DOHH2 (cell line): Measurements from ENCODE around the gene CRYBG3.
A peak's percentile ranks its signal among the peaks of the same experiment; 100 is the strongest.

ENCODE experiments used
- H3F3A ChIP-seq: fragments of 200-600 bp; sonication (generic), shearing (Covaris generic); 2 replicates; pipeline ENCODE4 v1.6.0; 2016; ENCODE audit warnings: antibody characterized with exemption, mild to moderate bottlenecking; ENCODE audit not compliant: control insufficient read depth, insufficient read depth
- H3K27ac ChIP-seq: fragments of 200-600 bp; sonication (generic); 2 replicates; pipeline ENCODE4 v1.5.1; 2014; ENCODE audit warnings: low read depth, mild to moderate bottlenecking, low read length, moderate library complexity
- H3K27me3 ChIP-seq: fragments of 200-600 bp; sonication (generic); 2 replicates; pipeline ENCODE4 v1.6.1; 2014; ENCODE audit warnings: mild to moderate bottlenecking, low read length, mixed read lengths; ENCODE audit not compliant: control insufficient read depth
- H3K36me3 ChIP-seq: fragments of 200-600 bp; sonication (generic); 2 replicates; pipeline ENCODE4 v1.6.1; 2014; ENCODE audit warnings: mild to moderate bottlenecking, low read length, moderate library complexity, mixed read lengths; ENCODE audit not compliant: control insufficient read depth
- H3K4me1 ChIP-seq: fragments of 200-600 bp; sonication (generic); 2 replicates; pipeline ENCODE4 v1.6.1; 2014; ENCODE audit warnings: mild to moderate bottlenecking, low read length, mixed read lengths; ENCODE audit not compliant: control insufficient read depth
- H3K4me2 ChIP-seq: fragments of 200-600 bp; sonication (generic); 2 replicates; pipeline ENCODE4 v1.6.0; 2014; ENCODE audit warnings: mild to moderate bottlenecking, low read length, moderate library complexity
- H3K4me3 ChIP-seq: fragments of 200-600 bp; sonication (generic); 2 replicates; pipeline ENCODE4 v1.5.1; 2014; ENCODE audit warnings: mild to moderate bottlenecking, low read length, mixed read lengths
- H3K79me2 ChIP-seq: fragments of 200-600 bp; sonication (generic); 2 replicates; pipeline ENCODE4 v1.6.1; 2014; ENCODE audit warnings: mild to moderate bottlenecking, low read length, mixed read lengths; ENCODE audit not compliant: control insufficient read depth
- H3K9me2 ChIP-seq: fragments of 200-600 bp; sonication (generic); replicated peaks from 2 replicates; pipeline ENCODE4 v1.6.1; 2014; ENCODE audit warnings: mild to moderate bottlenecking, low read length, mixed read lengths; ENCODE audit not compliant: control insufficient read depth
- H3K9me3 ChIP-seq: fragments of 200-600 bp; sonication (generic); 2 replicates; pipeline ENCODE4 v1.6.1; 2014; ENCODE audit warnings: antibody characterized with exemption, low read length, mixed read lengths; ENCODE audit not compliant: control insufficient read depth, insufficient read depth
- H4K20me1 ChIP-seq: fragments of 200-600 bp; sonication (generic); 2 replicates; pipeline ENCODE4 v1.6.0; 2014; ENCODE audit warnings: low read depth, mild to moderate bottlenecking, antibody characterized with exemption, low read length, moderate library complexity; ENCODE audit not compliant: control insufficient read depth, insufficient read depth
- EZH2phosphoT487 ChIP-seq: fragments of 200-600 bp; sonication (generic); IDR thresholded peaks from 2 replicates; pipeline ENCODE4 v1.6.1; 2017; ENCODE audit warnings: borderline replicate concordance, mild to moderate bottlenecking, antibody characterized with exemption, low read length, moderate library complexity, mixed read lengths
- TF ChIP-seq, protein P1 (sequence below): fragments of 200-600 bp; sonication (generic); IDR thresholded peaks from one replicate; pipeline ENCODE4 v1.5.1; 2014; ENCODE audit warnings: antibody characterized with exemption, mild to moderate bottlenecking, low read depth, low read length; ENCODE audit not compliant: poor library complexity, severe bottlenecking

CRYBG3 gene

DNA sequence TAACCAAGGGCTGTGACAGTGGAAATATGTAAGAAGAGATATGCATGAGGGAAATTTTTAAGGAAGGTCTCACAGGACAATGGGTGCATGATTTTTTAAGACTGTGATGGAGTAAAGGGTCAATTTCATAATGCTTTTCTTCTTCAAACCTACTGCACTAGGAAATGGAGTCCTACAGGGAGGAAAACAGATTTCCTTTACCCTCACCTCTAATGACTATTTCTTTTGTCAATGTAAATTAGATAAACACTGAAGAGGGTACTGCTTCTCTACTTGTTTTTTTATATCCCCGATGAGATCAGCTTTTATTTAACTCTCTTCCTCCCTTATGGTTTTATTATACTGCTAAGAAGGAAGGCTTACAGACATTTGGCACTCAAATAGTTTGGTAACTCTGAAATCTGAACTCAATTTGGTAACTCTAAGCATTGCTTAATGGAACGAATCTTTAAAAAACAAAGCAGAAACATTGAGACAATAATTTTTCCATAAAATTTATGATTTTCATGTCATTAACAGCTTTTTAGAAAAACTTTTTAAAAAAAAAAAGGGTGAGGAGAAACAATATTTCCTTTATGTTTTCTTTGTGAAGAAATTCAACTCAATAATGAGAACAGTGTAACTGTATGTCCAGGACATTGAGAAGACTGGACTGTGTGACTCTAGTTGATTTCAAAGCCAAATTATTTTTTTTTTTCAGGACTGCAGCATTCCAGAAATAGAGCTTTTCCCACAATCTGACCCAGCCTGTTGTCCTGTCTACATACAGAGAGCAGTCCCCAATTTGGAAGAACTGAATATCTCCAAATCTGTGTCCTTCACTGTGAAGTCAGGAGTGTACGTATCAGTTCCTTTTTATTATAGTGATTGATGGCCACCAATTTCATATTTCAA lies 64.4 kb downstream of the CRYBG3 start:
- H4K20me1 ChIP-seq, result no peaks in the 10 kb centered on the region
- no peak overlapping the region for H3K27ac ChIP-seq
- H3K4me1 ChIP-seq, result no peaks in the 10 kb centered on the region
- no peak overlapping the region for H3K4me2 ChIP-seq
- no peak for TF ChIP-seq EZH2phosphoT487
- H3K9me3 ChIP-seq, result no peaks in the 10 kb centered on the region
- H3K9me2 ChIP-seq, result no peaks in the 10 kb centered on the region
- H3K36me3 ChIP-seq, result no peaks in the 10 kb centered on the region
- no peaks in the 10 kb centered on the region for H3K79me2 ChIP-seq
- H3K27me3 ChIP-seq, result no peaks in the 10 kb centered on the region
- H3F3A ChIP-seq, result no peaks in the 10 kb centered on the region
- no peak overlapping the region for H3K4me3 ChIP-seq

DNA sequence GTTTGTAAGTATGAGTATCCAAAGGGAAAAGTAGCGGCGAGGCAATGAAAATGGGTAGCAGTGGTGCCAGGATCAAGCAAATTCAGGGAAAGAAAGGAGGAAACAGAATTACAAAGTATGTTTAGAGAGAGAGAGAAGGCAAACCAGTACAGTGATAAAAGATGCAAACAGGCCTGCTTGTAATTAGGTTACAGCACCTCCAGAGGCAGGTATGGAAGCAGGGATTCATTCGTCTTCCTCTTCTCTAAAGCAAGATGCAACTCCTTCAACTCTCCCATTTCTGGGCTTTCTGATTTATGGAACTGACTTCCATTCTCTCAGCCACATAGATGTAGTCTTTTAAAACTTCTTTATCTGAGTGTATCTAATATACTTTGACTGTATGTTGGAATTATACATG lies 68.0 kb downstream of the CRYBG3 start:
- H3K36me3 ChIP-seq, result no peaks in the 10 kb centered on the region
- H3K9me2 ChIP-seq, result no peaks in the 10 kb centered on the region
- H4K20me1 ChIP-seq, result no peaks in the 10 kb centered on the region
- H3K9me3 ChIP-seq, result no peaks in the 10 kb centered on the region
- no peaks in the 10 kb centered on the region for H3K27me3 ChIP-seq
- no peaks in the 10 kb centered on the region; the same call in 1 of the 2 replicates for H3K4me1 ChIP-seq
- H3K27ac ChIP-seq, result no peak overlapping the region
- no peak overlapping the region for H3K4me2 ChIP-seq
- TF ChIP-seq EZH2phosphoT487, result no peak
- TF ChIP-seq, protein P1, sequence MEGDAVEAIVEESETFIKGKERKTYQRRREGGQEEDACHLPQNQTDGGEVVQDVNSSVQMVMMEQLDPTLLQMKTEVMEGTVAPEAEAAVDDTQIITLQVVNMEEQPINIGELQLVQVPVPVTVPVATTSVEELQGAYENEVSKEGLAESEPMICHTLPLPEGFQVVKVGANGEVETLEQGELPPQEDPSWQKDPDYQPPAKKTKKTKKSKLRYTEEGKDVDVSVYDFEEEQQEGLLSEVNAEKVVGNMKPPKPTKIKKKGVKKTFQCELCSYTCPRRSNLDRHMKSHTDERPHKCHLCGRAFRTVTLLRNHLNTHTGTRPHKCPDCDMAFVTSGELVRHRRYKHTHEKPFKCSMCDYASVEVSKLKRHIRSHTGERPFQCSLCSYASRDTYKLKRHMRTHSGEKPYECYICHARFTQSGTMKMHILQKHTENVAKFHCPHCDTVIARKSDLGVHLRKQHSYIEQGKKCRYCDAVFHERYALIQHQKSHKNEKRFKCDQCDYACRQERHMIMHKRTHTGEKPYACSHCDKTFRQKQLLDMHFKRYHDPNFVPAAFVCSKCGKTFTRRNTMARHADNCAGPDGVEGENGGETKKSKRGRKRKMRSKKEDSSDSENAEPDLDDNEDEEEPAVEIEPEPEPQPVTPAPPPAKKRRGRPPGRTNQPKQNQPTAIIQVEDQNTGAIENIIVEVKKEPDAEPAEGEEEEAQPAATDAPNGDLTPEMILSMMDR, result no peak
- no peaks in the 10 kb centered on the region for H3F3A ChIP-seq
- H3K79me2 ChIP-seq, result no peaks in the 10 kb centered on the region
- no peak overlapping the region for H3K4me3 ChIP-seq

DNA sequence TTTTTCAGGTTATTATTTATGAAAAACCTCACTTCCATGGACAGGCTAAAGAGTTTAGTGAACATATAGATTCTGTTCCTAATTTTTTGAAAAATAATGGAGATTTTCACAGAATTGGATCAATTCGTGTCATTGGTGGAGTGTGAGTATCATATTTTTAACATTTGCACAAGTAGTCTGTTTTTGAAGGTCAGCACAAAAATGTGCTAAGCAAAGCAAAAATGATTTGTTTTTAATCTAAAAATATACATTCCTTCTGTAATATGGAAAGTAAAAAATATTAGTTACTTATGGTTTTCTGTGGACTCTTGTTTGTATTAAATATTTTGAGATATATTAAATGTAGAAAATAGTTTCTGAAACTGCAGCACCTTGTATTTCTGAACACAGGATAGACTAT lies 71.0 kb downstream of the CRYBG3 start:
- Histone ChIP-seq H3F3A (no peaks in the 10 kb centered on the region), H3K27me3 (no peaks in the 10 kb centered on the region), H4K20me1 (no peaks in the 10 kb centered on the region), H3K36me3 (no peaks in the 10 kb centered on the region), H3K4me3 (no peak overlapping the region), H3K4me1 (peaks cover 10% of the 10 kb centered on the region), H3K79me2 (no peaks in the 10 kb centered on the region), H3K27ac (no peak overlapping the region), H3K9me3 (no peaks in the 10 kb centered on the region), H3K9me2 (no peaks in the 10 kb centered on the region), H3K4me2 (no peak overlapping the region)
- no peak for TF ChIP-seq EZH2phosphoT487
- TF ChIP-seq, protein P1, result no peak

DNA sequence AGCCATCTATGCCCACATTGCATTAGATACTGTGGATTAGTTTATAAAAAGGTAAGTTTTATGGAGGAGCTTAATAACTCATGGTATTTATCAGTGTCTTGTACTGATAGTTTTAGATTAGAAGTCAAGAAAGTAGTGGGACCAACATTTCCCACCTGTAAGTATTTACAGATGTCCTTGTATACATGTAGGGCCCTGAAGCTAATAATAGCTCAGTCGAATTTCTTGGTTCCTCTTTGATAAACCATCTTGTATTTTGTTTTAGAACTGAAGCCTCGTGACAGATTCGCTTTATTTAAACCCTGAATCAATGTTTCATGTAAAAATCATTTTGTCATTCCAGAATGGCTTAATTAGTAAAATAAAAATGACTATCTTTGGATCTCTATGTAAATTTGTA lies 73.4 kb downstream of the CRYBG3 start:
- no peaks in the 10 kb centered on the region for H3K9me3 ChIP-seq
- no peaks in the 10 kb centered on the region for H3K27me3 ChIP-seq
- no peak for TF ChIP-seq EZH2phosphoT487

More for the DNA sequence above, 73.4 kb downstream of the CRYBG3 start:
- Histone ChIP-seq H4K20me1 (no peaks in the 10 kb centered on the region), H3K4me1 (peaks cover 10% of the 10 kb centered on the region), H3K4me3 (no peak overlapping the region), H3K36me3 (no peaks in the 10 kb centered on the region), H3K9me2 (no peaks in the 10 kb centered on the region), H3K27ac (no peak overlapping the region), H3K4me2 (0 out of 2 replicates have a peak overlapping the region, but pooled peaks have one; percentile 15), H3F3A (no peaks in the 10 kb centered on the region), H3K79me2 (no peaks in the 10 kb centered on the region)
